GM12878 (cell line): Measurements from ENCODE around the gene CTR9. TPM values are rescaled to one million over a fixed set of nuclear protein-coding genes. Genes with fewer than 3 reads are reported as not detected.

Experiments
- ATAC-seq: fragments of 200-7000 bp; cut with Tn5 transposase; 3 replicates; pipeline ENCODE4 v1.9.1; 2020; ENCODE audit warnings: mild to moderate bottlenecking, moderate library complexity
- BruUV-seq: library from RNA; stranded (reverse); fragments of 400-500 nt; replicated peaks from 2 replicates; lab custom pipeline; 2021; lab: Mats Ljungman, UMichigan
- CTCF ChIA-PET: fragments of 300-600 bp; sonication (Branson Sonifier 250); formaldehyde crosslinking; extraction: SDS; loops from one replicate; lab custom pipeline; 2021; ENCODE audit warnings: inconsistent platforms; lab: Yijun Ruan, JAX
- POLR2A ChIA-PET: fragments of 350-600 bp; formaldehyde crosslinking; extraction: SDS; loops from one replicate; lab custom pipeline; 2021; ENCODE audit warnings: inconsistent platforms; lab: Charles Lee
- RAD21 ChIA-PET: fragments of 300-600 bp; sonication (Branson Sonifier 250); formaldehyde crosslinking; loops from one replicate; lab custom pipeline; 2023; ENCODE audit warnings: antibody characterized with exemption; ENCODE audit not compliant: unreplicated experiment; lab: Charles Lee
- SMC1A ChIA-PET: fragments of 300-600 bp; sonication (Branson Sonifier 250); formaldehyde crosslinking; loops from one replicate; lab custom pipeline; 2023; ENCODE audit not compliant: unreplicated experiment, uncharacterized antibody; lab: Charles Lee
- DNase-seq: peaks from one replicate; pipeline ENCODE4 v3.0.0-alpha.2; 2011; ENCODE audit warnings: low read depth, low spot score
- FAIRE-seq: peaks from 3 replicates; lab custom pipeline; 2011; peaks lifted over from hg19 to GRCh38; lab: Jason Lieb, UNC
- H2AFZ ChIP-seq: 2 replicates; pipeline ENCODE4 v1.6.0; 2011; ENCODE audit warnings: low read depth, low read length, control low read depth; ENCODE audit not compliant: control insufficient read depth
- H3K27ac ChIP-seq: 2 replicates; pipeline ENCODE4 v1.5.1; 2011; ENCODE audit warnings: control low read depth; ENCODE audit not compliant: control insufficient read depth, insufficient read depth
- H3K27me3 ChIP-seq, 2 experiments: replicated peaks in 1 of 2; 2 replicates each; pipeline versions ENCODE4 v1.6.0 to v1.6.1; 2011; ENCODE audit warnings: low read length in 1 of 2; ENCODE audit not compliant: control insufficient read depth in 2 of 2, insufficient read depth in 2 of 2
- H3K36me3 ChIP-seq, 2 experiments: 2 replicates each; pipeline ENCODE4 v1.5.1; 2011; ENCODE audit warnings: low read length in 1 of 2; ENCODE audit not compliant: control insufficient read depth in 2 of 2, insufficient read depth in 2 of 2
- H3K4me1 ChIP-seq: 2 replicates; pipeline ENCODE4 v1.6.1; 2011; ENCODE audit warnings: mild to moderate bottlenecking, low read length, moderate library complexity, mixed read lengths; ENCODE audit not compliant: control insufficient read depth, insufficient read depth
- H3K4me2 ChIP-seq: 2 replicates; pipeline ENCODE4 v1.6.0; 2011; ENCODE audit warnings: control low read depth; ENCODE audit not compliant: control insufficient read depth, insufficient read depth
- H3K4me3 ChIP-seq: fragments of 200-600 bp; sonication (generic); 2 replicates; pipeline ENCODE4 v1.5.1; 2016
- H3K79me2 ChIP-seq: 2 replicates; pipeline ENCODE4 v1.6.0; 2011; ENCODE audit warnings: low read length; ENCODE audit not compliant: control insufficient read depth, insufficient read depth
- H3K9ac ChIP-seq: 2 replicates; pipeline ENCODE4 v1.8.0; 2011; ENCODE audit warnings: low read length, control low read depth, mixed read lengths; ENCODE audit not compliant: control insufficient read depth, insufficient read depth
- H3K9me3 ChIP-seq: replicated peaks from 3 replicates; pipeline ENCODE4 v1.5.1; 2011; ENCODE audit warnings: mild to moderate bottlenecking, low read length; ENCODE audit not compliant: control insufficient read depth, insufficient read depth
- H4K20me1 ChIP-seq: 2 replicates; pipeline ENCODE4 v1.6.0; 2011; ENCODE audit not compliant: control insufficient read depth, insufficient read depth
- CREB1 ChIP-seq: IDR thresholded peaks from 2 replicates; pipeline ENCODE4 v1.6.1; 2012; ENCODE audit warnings: low read depth, mild to moderate bottlenecking, inconsistent platforms
- EP300 ChIP-seq, 2 experiments: fragments of 150-350 bp in 1 of 2; IDR thresholded peaks; 2 replicates each; pipeline ENCODE4 v1.6.1; 2011 to 2012; ENCODE audit warnings: low read depth in 2 of 2, low read length in 2 of 2, borderline replicate concordance in 1 of 2, improper control_type of control experiment in 1 of 2, inconsistent platforms in 1 of 2; ENCODE audit not compliant: control insufficient read depth in 1 of 2
- FOS ChIP-seq: IDR thresholded peaks from 3 replicates; pipeline ENCODE4 v1.6.1; 2011; ENCODE audit warnings: borderline replicate concordance; ENCODE audit not compliant: insufficient read length; ENCODE audit errors: extremely low read depth
- FOXK2 ChIP-seq: fragments of 450-650 bp; IDR thresholded peaks from 2 replicates; pipeline ENCODE4 v1.6.1; 2017; ENCODE audit warnings: mild to moderate bottlenecking, moderate library complexity
- GABPA ChIP-seq: IDR thresholded peaks from 2 replicates; pipeline ENCODE4 v1.6.1; 2014; ENCODE audit warnings: antibody characterized with exemption, low read depth, mild to moderate bottlenecking, inconsistent platforms
- IRF5 ChIP-seq: fragments of 450-650 bp; IDR thresholded peaks from 2 replicates; pipeline ENCODE4 v1.6.1; 2017; ENCODE audit warnings: borderline replicate concordance
- POU2F2 ChIP-seq: IDR thresholded peaks from 3 replicates; pipeline ENCODE4 v1.6.1; 2011; ENCODE audit warnings: low read depth, mild to moderate bottlenecking, low read length, borderline replicate concordance
- SREBF1 ChIP-seq: IDR thresholded peaks from 2 replicates; pipeline ENCODE4 v1.6.1; 2012; ENCODE audit warnings: mild to moderate bottlenecking, low read length
- WGBS: methylation state at CpG from one replicate; pipeline ENCODE4 v1.1.6; 2016; ENCODE audit warnings: low lambda C conversion rate; ENCODE audit not compliant: insufficient replicate concordance, insufficient coverage; ENCODE audit errors: missing lambda C conversion rate; 5-methylcytosine and 5-hydroxymethylcytosine counted together
- in situ Hi-C: fragments of 300-500 bp; cut with MboI; formaldehyde crosslinking; loops from 9 replicates; pipeline ENCODE4 v1.14.3; 2018; ENCODE audit warnings: mixed read lengths
- intact Hi-C: fragments of 100-400 bp; cut with micrococcal nuclease; formaldehyde crosslinking; loops from one replicate; pipeline ENCODE4 v1.14.2; 2022; ENCODE audit not compliant: unreplicated experiment
- polyA plus RNA-seq, 11 experiments: library from polyadenylated mRNA; depleted of rRNA in 4 of 11; unstranded in 6 of 11; stranded (reverse) in 5 of 11; fragments of >200 nt; fragmentation: Nextera tagmentation in 4 of 11; fragmentation: Illumina TruSeq in 1 of 11; extraction: Ambion mirVana in 4 of 11; extraction: Trizol in 1 of 11; gene quantifications; 1 replicate in 1 of 11; 2 replicates in 10 of 11; pipeline versions ENCODE4 v1.2.1 to v1.2.3, GENCODE V29; 2011 to 2016; ENCODE audit warnings: inconsistent platforms in 2 of 11, missing spikeins in 2 of 11, low read depth in 1 of 11
- total RNA-seq, 4 experiments: library from RNA; depleted of rRNA in 3 of 4; stranded (reverse); fragments of >200 nt in 3 of 4; fragmentation: Illumina TruSeq in 1 of 4; extraction: Trizol in 1 of 4; gene quantifications; 2 replicates each; pipeline versions ENCODE4 v1.2.1 to v1.2.3, GENCODE V29; 2013 to 2021
- TF ChIP-seq, protein P1 (sequence below): fragments of 450-650 bp; formaldehyde crosslinking; IDR thresholded peaks from 2 replicates; pipeline ENCODE4 v1.4.0; 2022; ENCODE audit warnings: mild to moderate bottlenecking, moderate library complexity

Gene CTR9
- total and polyA plus RNA-seq, 10 of the 15 experiments (the other 5 are each of a cell fraction or from before 2014, with no cell fraction given) = 13.9 to 54.9 (median 28.9) TPM

DNA sequence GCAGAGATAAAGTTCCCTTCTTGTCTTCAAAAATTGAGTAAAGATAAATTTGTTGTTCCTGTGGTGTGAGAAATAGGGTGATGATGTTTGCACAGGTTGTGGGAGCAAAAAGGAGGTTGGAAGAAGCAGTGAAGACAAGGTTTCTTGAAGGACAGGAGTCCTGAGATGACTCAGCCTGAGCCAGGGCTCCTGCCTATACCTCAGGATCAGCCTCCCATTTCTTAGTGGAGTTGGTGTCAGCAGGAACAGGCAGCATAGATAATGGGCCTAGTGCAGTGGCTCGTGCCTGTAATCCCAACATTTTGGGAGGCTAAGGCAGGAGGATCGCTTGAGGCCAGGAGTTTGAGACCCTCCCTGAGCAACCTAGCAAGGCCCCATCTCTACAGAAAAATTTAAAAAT lies 29.0 kb downstream of the CTR9 start:
- H4K20me1 ChIP-seq = 0 out of 2 replicates have a peak, but pooled peaks cover 2% of the 10 kb centered on the region
- FAIRE-seq (no peak), DNase-seq (no peak), ATAC-seq (no peak)
- H3K4me3 ChIP-seq = no peak overlapping the region
- H3K27me3 ChIP-seq = no peaks in the 10 kb centered on the region
- POLR2A ChIA-PET = no interaction called here
- H3K4me2 ChIP-seq = no peak overlapping the region
- RAD21 ChIA-PET = no interaction called here
- WGBS = 95% methylated on average over 2 of the region's 2 CpGs
- CTCF ChIA-PET = interaction anchor here (1.2 to 1.4 kb wide), 2 partner anchors 10 to 12 kb away, joined by 4 to 11 read pairs; no protein-coding TSS in a partner anchor
- no peaks in the 10 kb centered on the region for H3K9me3 ChIP-seq
- H3K27ac ChIP-seq = no peak overlapping the region
- no peaks in the 10 kb centered on the region for H3K4me1 ChIP-seq
- no peak overlapping the region for H2AFZ ChIP-seq
- no peak for TF ChIP-seq FOXK2
- TF ChIP-seq CREB1 = no peak
- TF ChIP-seq FOS = no peak
- H3K9ac ChIP-seq = no peak overlapping the region
- no TSS peak for BruUV-seq
- peaks cover 8 to 16% of the 10 kb centered on the region in 2 experiments; a peak in 3 of 4 replicates for H3K36me3 ChIP-seq
- in situ Hi-C loops = no loop called here
- H3K79me2 ChIP-seq = no peaks in the 10 kb centered on the region
- intact Hi-C loops = no loop called here
- SMC1A ChIA-PET = interaction anchor here (0.9 to 2.0 kb wide), 3 partner anchors 9 to 65 kb away, joined by 3 to 8 read pairs (median 6); no protein-coding TSS in a partner anchor

DNA sequence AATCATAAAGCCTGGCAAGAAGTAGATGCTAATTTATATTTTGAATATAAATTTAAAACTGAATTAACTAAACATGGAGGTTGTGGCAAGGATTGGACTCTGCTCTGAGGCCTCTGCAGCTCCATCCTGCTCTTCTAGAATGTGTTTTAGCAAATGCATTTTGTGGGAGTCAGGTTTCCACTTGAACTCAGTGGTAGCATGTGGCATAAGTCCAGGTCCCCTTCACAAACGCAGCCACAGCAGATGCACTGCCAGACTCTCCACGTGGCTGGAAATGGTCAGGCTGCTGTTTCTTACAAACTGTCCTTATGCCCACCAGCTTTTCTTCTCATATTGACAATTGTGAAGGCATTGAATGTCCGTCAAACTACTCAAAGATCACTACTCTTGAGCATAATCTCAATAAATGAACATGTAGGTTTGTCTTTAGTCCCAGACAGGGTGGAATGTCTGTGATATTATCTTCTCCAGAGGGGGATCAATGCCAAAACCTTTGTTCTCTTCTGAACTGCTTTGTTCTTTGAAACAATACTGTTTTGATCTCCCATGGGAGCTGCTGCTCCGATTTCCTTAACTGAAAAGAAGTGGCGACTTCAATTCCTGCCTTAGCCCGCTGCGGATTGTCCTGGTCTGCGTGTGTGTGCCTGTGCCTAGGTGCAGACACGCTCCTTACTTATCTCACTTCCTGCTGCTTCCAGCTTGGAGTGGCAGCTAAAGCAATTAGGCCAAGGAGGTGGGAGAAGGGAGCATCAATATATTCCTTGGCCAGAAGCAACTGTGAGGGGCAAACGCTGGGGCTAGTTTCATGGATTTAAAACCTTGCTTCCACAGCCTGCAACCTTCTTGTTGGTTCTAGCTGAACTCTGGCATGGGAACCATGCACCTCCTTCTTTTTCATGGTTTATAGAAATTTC lies 33.4 kb downstream of the CTR9 start:
- H2AFZ ChIP-seq = no peak overlapping the region
- H3K9ac ChIP-seq = no peak overlapping the region
- FAIRE-seq (no peak), DNase-seq (no peak), ATAC-seq (no peak)
- BruUV-seq = no TSS peak
- ChIA-PET RAD21 (interaction anchor here (1.6 kb wide), 1 partner anchor 11 kb away, joined by 4 read pairs; no protein-coding TSS in a partner anchor), POLR2A (interaction anchor here (0.7 kb wide), 1 partner anchor 21 kb away, joined by 3 read pairs; no protein-coding TSS in a partner anchor), SMC1A (interaction anchor here (0.6 to 1.0 kb wide), 2 partner anchors 252 to 544 kb away, joined by 3 to 4 read pairs; no protein-coding TSS in a partner anchor), CTCF (interaction anchor here (0.6 to 3.6 kb wide), 6 partner anchors 8 to 917 kb away, joined by 3 to 22 read pairs (median 3); no protein-coding TSS in a partner anchor)
- in situ Hi-C loops (no loop called here), intact Hi-C loops (no loop called here)
- H3K27me3 ChIP-seq = no peaks in the 10 kb centered on the region
- H3K4me1 ChIP-seq = no peaks in the 10 kb centered on the region
- no peak overlapping the region for H3K27ac ChIP-seq
- WGBS = 80% methylated on average over 10 of the region's 10 CpGs
- H3K36me3 ChIP-seq = peaks cover 2% of the 10 kb centered on the region in 2 experiments; a peak in 1 of 4 replicates
- no peaks in the 10 kb centered on the region for H3K9me3 ChIP-seq
- H4K20me1 ChIP-seq = 0 out of 2 replicates have a peak, but pooled peaks cover 2% of the 10 kb centered on the region
- no peak overlapping the region for H3K4me3 ChIP-seq
- no peaks in the 10 kb centered on the region for H3K79me2 ChIP-seq
- H3K4me2 ChIP-seq = no peak overlapping the region
- TF ChIP-seq POU2F2 (no peak), GABPA (no peak), IRF5 (no peak), SREBF1 (no peak), EP300 (IDR thresholded peaks at IDR 0.05; ENCODE audit: borderline replicate concordance in 1 of 2, control insufficient read depth in 1 of 2, low read depth in 2 of 2, low read length in 2 of 2) (no peak)
- TF ChIP-seq, protein P1, sequence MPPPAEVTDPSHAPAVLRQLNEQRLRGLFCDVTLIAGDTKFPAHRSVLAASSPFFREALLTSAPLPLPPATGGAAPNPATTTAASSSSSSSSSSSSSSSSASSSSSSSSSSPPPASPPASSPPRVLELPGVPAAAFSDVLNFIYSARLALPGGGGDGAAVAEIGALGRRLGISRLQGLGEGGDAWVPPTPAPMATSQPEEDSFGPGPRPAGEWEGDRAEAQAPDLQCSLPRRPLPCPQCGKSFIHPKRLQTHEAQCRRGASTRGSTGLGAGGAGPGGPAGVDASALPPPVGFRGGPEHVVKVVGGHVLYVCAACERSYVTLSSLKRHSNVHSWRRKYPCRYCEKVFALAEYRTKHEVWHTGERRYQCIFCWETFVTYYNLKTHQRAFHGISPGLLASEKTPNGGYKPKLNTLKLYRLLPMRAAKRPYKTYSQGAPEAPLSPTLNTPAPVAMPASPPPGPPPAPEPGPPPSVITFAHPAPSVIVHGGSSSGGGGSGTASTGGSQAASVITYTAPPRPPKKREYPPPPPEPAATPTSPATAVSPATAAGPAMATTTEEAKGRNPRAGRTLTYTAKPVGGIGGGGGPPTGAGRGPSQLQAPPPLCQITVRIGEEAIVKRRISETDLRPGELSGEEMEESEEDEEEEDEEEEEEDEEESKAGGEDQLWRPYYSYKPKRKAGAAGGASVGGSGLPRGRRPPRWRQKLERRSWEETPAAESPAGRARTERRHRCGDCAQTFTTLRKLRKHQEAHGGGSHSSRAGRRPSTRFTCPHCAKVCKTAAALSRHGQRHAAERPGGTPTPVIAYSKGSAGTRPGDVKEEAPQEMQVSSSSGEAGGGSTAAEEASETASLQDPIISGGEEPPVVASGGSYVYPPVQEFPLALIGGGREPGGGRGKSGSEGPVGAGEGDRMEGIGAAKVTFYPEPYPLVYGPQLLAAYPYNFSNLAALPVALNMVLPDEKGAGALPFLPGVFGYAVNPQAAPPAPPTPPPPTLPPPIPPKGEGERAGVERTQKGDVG (CRISPR knock-in tag) = no peak
